Suprapubic skin (tissue), 3 donors: ENCODE data around the gene CACNA2D3.

Experiments used
- CTCF ChIP-seq, 2 donors: fragments of 200-600 bp in 1 of 2; fragments of 450-650 bp in 1 of 2; sonication (generic) in 1 of 2; IDR thresholded peaks; one replicate each; pipeline ENCODE4 v1.5.1; 2016 to 2019; ENCODE audit warnings: antibody characterized with exemption in 2 of 2, mild to moderate bottlenecking in 1 of 2, moderate library complexity in 1 of 2
- POLR2AphosphoS5 ChIP-seq, 3 donors: sonication (generic); formaldehyde crosslinking; IDR thresholded peaks; one replicate each; pipeline ENCODE4 v1.6.1; 2017; ENCODE audit warnings: antibody characterized with exemption in 3 of 3

GRCh38 chr3:54376142-54376807 is 253.9 kb downstream of the CACNA2D3 start:
- no peak for TF ChIP-seq CTCF (IDR thresholded peaks at IDR 0.05)
- no peak for TF ChIP-seq POLR2AphosphoS5 (IDR thresholded peaks at IDR 0.05)
